Thyroid gland (tissue), 4 donors: ENCODE data around the gene PLA2G6.

Experiments
- CTCF ChIP-seq, 6 experiments: fragments of 200-600 bp in 3 of 6; fragments of 450-650 bp in 3 of 6; sonication (generic) in 3 of 6; IDR thresholded peaks; one replicate each; pipeline ENCODE4 v1.5.1; 2016 to 2019; ENCODE audit warnings: antibody characterized with exemption in 6 of 6, mild to moderate bottlenecking in 2 of 6, inconsistent platforms in 1 of 6, moderate library complexity in 1 of 6
- POLR2A ChIP-seq, 2 donors: fragments of 450-650 bp; IDR thresholded peaks; one replicate each; pipeline ENCODE4 v1.6.1; 2017; ENCODE audit warnings: antibody characterized with exemption in 2 of 2, mild to moderate bottlenecking in 2 of 2, moderate library complexity in 1 of 2

GRCh38 chr22:38073150-38074130, 108.2 kb downstream of the PLA2G6 start:
- TF ChIP-seq CTCF (IDR thresholded peaks at IDR 0.05) (no peak), POLR2A (IDR thresholded peaks at IDR 0.05) (no peak)
